Mesothelial cell of epicardium (in vitro differentiated cells): ENCODE data around the gene GABRB2. TPM values are rescaled to one million over a fixed set of nuclear protein-coding genes. Genes with fewer than 3 reads are reported as not detected.

Source experiments
- DNase-seq, 2 experiments: peaks; one replicate each; pipeline ENCODE4 v3.0.0; 2021; ENCODE audit warnings: low spot score in 2 of 2; ENCODE audit not compliant: unreplicated experiment in 2 of 2
- H3K27ac Mint-ChIP-seq: 2 replicates; pipeline ENCODE4 v1.8.0; 2021; ENCODE audit warnings: mixed read lengths
- H3K27me3 Mint-ChIP-seq: 2 replicates; pipeline ENCODE4 v1.8.0; 2021; ENCODE audit warnings: low read depth, mixed read lengths
- H3K36me3 Mint-ChIP-seq: 2 replicates; pipeline ENCODE4 v1.8.0; 2021; ENCODE audit warnings: mixed read lengths
- H3K4me1 Mint-ChIP-seq: 2 replicates; pipeline ENCODE4 v1.8.0; 2021; ENCODE audit warnings: mixed read lengths
- H3K4me3 Mint-ChIP-seq: 2 replicates; pipeline ENCODE4 v1.8.0; 2021; ENCODE audit warnings: mild to moderate bottlenecking, moderate library complexity, mixed read lengths
- H3K9me3 Mint-ChIP-seq: 2 replicates; pipeline ENCODE4 v1.8.0; 2021; ENCODE audit warnings: mixed read lengths
- CTCF ChIP-seq: fragments of 200-600 bp; sonication (generic); IDR thresholded peaks from one replicate; pipeline ENCODE4 v1.5.0; 2021; ENCODE audit warnings: antibody characterized with exemption; ENCODE audit not compliant: unreplicated experiment
- total RNA-seq: library from RNA; stranded (reverse); gene quantifications from 3 replicates; pipeline ENCODE4 v1.2.1, GENCODE V29; 2021

The GABRB2 gene
- 0.75 to 0.78 TPM (median 0.76 TPM) in 3 replicates for total RNA-seq

- H3K4me3 Mint-ChIP-seq = peak within 1 kb of the TSS; percentile 72
- peaks cover 88% of the 10 kb centered on the region for H3K27me3 Mint-ChIP-seq
- H3K27ac Mint-ChIP-seq = no peak within 1 kb of the TSS
- H3K36me3 Mint-ChIP-seq = no peaks in the 10 kb centered on the region
- H3K4me1 Mint-ChIP-seq = peaks cover 24% of the 10 kb centered on the region
- H3K9me3 Mint-ChIP-seq = peaks cover 7% of the 10 kb centered on the region
- peak; percentile 51 to 81 for DNase-seq
- TF ChIP-seq CTCF = no peak
Measured at GRCh38 chr5:161546470-161547301, at the start of gene GABRB2. TSS of gene GABRB2 (minus strand) at chr5:161546725. CDS start at chr5:161546643, 82 bp downstream.

DNA sequence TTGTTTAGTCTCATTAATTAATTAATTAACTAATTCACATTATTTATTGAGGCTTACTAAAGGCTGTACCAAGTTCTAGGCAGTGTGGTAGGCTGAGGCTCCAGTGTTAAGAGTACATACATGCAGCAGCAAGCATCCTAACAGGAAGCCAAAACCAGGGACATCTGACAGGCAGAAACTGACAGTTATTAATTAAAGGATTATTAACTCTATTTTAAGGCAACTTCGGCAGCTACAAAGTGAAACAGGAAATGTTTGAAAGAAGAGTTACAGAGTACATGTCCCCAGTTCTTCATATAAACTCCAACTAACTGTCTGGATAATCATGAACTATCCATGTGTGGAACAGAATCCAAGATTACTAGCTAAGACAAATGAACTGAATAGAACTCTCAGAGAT is 39.3 kb upstream of the GABRB2 start:
- Mint-ChIP-seq H3K4me3 (no peak overlapping the region), H3K36me3 (no peaks in the 10 kb centered on the region), H3K27me3 (peaks cover 3% of the 10 kb centered on the region), H3K4me1 (no peaks in the 10 kb centered on the region), H3K9me3 (no peaks in the 10 kb centered on the region), H3K27ac (no peak overlapping the region)
- DNase-seq = no peak
- TF ChIP-seq CTCF = no peak

- peaks cover 9% of the 10 kb centered on the region for H3K27me3 Mint-ChIP-seq
- no peaks in the 10 kb centered on the region for H3K9me3 Mint-ChIP-seq
- no peak overlapping the region for H3K27ac Mint-ChIP-seq
- no peak overlapping the region for H3K4me3 Mint-ChIP-seq
- DNase-seq = no peak
- H3K4me1 Mint-ChIP-seq = no peaks in the 10 kb centered on the region
- H3K36me3 Mint-ChIP-seq = no peaks in the 10 kb centered on the region
- no peak for TF ChIP-seq CTCF
Measured at GRCh38 chr5:161580621-161581020, 34.1 kb upstream of the GABRB2 start.

- H3K27me3 Mint-ChIP-seq = peaks cover 19% of the 10 kb centered on the region
- H3K27ac Mint-ChIP-seq = no peak overlapping the region
- H3K4me3 Mint-ChIP-seq = no peak overlapping the region
- no peaks in the 10 kb centered on the region for H3K4me1 Mint-ChIP-seq
- H3K9me3 Mint-ChIP-seq = no peaks in the 10 kb centered on the region
- no peak for DNase-seq
- no peaks in the 10 kb centered on the region for H3K36me3 Mint-ChIP-seq
- TF ChIP-seq CTCF = no peak
Measured at GRCh38 chr5:161572914-161573313, 26.4 kb upstream of the GABRB2 start.

GRCh38 chr5:161566081-161566480 is 19.6 kb upstream of the GABRB2 start:
- Mint-ChIP-seq H3K9me3 (no peaks in the 10 kb centered on the region), H3K4me1 (no peaks in the 10 kb centered on the region), H3K27ac (no peak overlapping the region), H3K4me3 (no peak overlapping the region), H3K27me3 (peaks cover 27% of the 10 kb centered on the region), H3K36me3 (no peaks in the 10 kb centered on the region)
- TF ChIP-seq CTCF = no peak
- no peak for DNase-seq
